ENCODE results near the gene CNIH4.

CNIH4 gene

GRCh38 chr1:224402472-224403036, 45.9 kb downstream of the CNIH4 start:
- TF ChIP-seq TAF1 (IDR thresholded peaks at IDR 0.05; ENCODE audit: borderline replicate concordance, insufficient read depth, low read length) = no peak

- TF ChIP-seq POLR2AphosphoS5 (IDR thresholded peaks at IDR 0.05; ENCODE audit: low read depth, low read length) = no peak
- TF ChIP-seq REST (IDR thresholded peaks at IDR 0.05; ENCODE audit: insufficient read depth in 1 of 2, low read depth in 2 of 2, low read length in 2 of 2) = no peak
- no peak for TF ChIP-seq FOXP2 (optimal IDR thresholded peaks at IDR 0.05; ENCODE audit: borderline replicate concordance, extremely low read depth, extremely low read length, insufficient read depth)
Observed at GRCh38 chr1:224404916-224405603, 48.4 kb downstream of the CNIH4 start.

GRCh38 chr1:224405604-224405970, 48.9 kb downstream of the CNIH4 start:
- TF ChIP-seq TAF1 (IDR thresholded peaks at IDR 0.05; ENCODE audit: borderline replicate concordance, insufficient read depth, low read length) = no peak
- no peak for TF ChIP-seq REST (IDR thresholded peaks at IDR 0.05; ENCODE audit: insufficient read depth in 1 of 2, low read depth in 2 of 2, low read length in 2 of 2)
- no peak for TF ChIP-seq POLR2AphosphoS5 (IDR thresholded peaks at IDR 0.05; ENCODE audit: low read depth, low read length)
- TF ChIP-seq SIN3A (IDR thresholded peaks at IDR 0.05; ENCODE audit: borderline replicate concordance, insufficient read depth, low read length) = no peak
- TF ChIP-seq FOXP2 (optimal IDR thresholded peaks at IDR 0.05; ENCODE audit: borderline replicate concordance, extremely low read depth, extremely low read length, insufficient read depth) = no peak

GRCh38 chr1:224406216-224406615, 49.5 kb downstream of the CNIH4 start:
- TF ChIP-seq POLR2AphosphoS5 (IDR thresholded peaks at IDR 0.05; ENCODE audit: low read depth, low read length) (no peak), SIN3A (IDR thresholded peaks at IDR 0.05; ENCODE audit: borderline replicate concordance, insufficient read depth, low read length) (no peak), TAF1 (IDR thresholded peaks at IDR 0.05; ENCODE audit: borderline replicate concordance, insufficient read depth, low read length) (no peak), REST (IDR thresholded peaks at IDR 0.05; ENCODE audit: insufficient read depth in 1 of 2, low read depth in 2 of 2, low read length in 2 of 2) (no peak), FOXP2 (optimal IDR thresholded peaks at IDR 0.05; ENCODE audit: borderline replicate concordance, extremely low read depth, extremely low read length, insufficient read depth) (no peak)

- TF ChIP-seq FOXP2 (optimal IDR thresholded peaks at IDR 0.05; ENCODE audit: borderline replicate concordance, extremely low read depth, extremely low read length, insufficient read depth) = no peak
Observed at GRCh38 chr1:224407571-224408293, 51.1 kb downstream of the CNIH4 start.

- TF ChIP-seq SIN3A (IDR thresholded peaks at IDR 0.05; ENCODE audit: borderline replicate concordance, insufficient read depth, low read length) = no peak
- TF ChIP-seq FOXP2 (optimal IDR thresholded peaks at IDR 0.05; ENCODE audit: borderline replicate concordance, extremely low read depth, extremely low read length, insufficient read depth) = no peak
- no peak for TF ChIP-seq TAF1 (IDR thresholded peaks at IDR 0.05; ENCODE audit: borderline replicate concordance, insufficient read depth, low read length)
- TF ChIP-seq REST (IDR thresholded peaks at IDR 0.05; ENCODE audit: insufficient read depth in 1 of 2, low read depth in 2 of 2, low read length in 2 of 2) = no peak
- no peak for TF ChIP-seq POLR2AphosphoS5 (IDR thresholded peaks at IDR 0.05; ENCODE audit: low read depth, low read length)
Observed at GRCh38 chr1:224408294-224408590, 51.6 kb downstream of the CNIH4 start.
